GM20000 (cell line): Measurements from ENCODE around the gene MCCD1.

Experiments used
- DNase-seq: peaks from one replicate; pipeline ENCODE4 v3.0.0; 2012; ENCODE audit warnings: low spot score
- CTCF ChIP-seq: IDR thresholded peaks from 2 replicates; pipeline ENCODE4 v1.5.1; 2012; ENCODE audit warnings: mild to moderate bottlenecking, control low read depth; ENCODE audit errors: extremely low read depth, missing control alignments

Gene MCCD1

GRCh38 chr6:31529329-31530150 lies 778 bp downstream of the MCCD1 start:
- no peak for DNase-seq
- TF ChIP-seq CTCF = no peak

- TF ChIP-seq CTCF = no peak
- no peak for DNase-seq
These were observed 1.9 kb downstream of the MCCD1 start for GRCh38 chr6:31530659-31531058.

GRCh38 chr6:31531162-31531561 lies 2.4 kb downstream of the MCCD1 start:
- no peak for TF ChIP-seq CTCF
- no peak for DNase-seq

GRCh38 chr6:31531771-31532643 lies 3.2 kb downstream of the MCCD1 start:
- no peak for DNase-seq
- TF ChIP-seq CTCF = no peak

- TF ChIP-seq CTCF = no peak
- no peak for DNase-seq
These were observed 4.1 kb downstream of the MCCD1 start for GRCh38 chr6:31532644-31533454.

GRCh38 chr6:31533455-31533841 lies 4.7 kb downstream of the MCCD1 start:
- TF ChIP-seq CTCF = no peak
- DNase-seq = no peak

- TF ChIP-seq CTCF = no peak
- no peak for DNase-seq
These were observed 5.2 kb downstream of the MCCD1 start for GRCh38 chr6:31534011-31534410.
